Measurements from ENCODE around the gene AQP11.

Gene AQP11

DNA sequence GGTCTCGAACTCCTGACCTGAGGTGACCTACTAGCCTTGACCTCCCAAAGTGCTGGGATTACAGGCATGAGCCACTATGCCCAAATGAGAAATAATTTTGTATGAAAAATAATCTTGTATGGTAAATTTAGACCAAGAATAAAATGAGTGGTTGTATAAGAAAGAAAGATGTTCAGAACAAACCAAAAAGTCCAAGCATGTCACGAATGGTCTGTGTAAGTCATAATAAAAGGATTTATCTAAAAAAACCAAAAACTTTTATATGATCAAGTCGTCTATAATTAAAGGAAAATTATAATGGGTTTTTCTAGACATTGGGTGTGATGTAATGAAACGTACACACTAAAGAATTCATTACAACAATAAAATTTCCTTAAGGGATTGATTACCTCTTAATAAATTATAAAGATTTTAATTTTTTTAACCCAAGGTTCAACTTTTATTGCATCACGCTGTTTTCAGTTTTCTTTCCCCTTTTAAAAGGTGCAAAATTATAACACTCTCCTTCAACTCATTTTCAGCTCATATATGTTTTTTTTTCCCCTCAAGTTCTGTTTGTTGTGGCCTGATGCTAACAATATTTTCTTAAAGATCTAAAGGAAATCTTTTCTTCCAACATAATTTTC lies 8.9 kb upstream of the AQP11 start:
- DNase-seq (ENCODE audit: extremely low read depth, low read depth): no peak
- TF ChIP-seq, protein P1, sequence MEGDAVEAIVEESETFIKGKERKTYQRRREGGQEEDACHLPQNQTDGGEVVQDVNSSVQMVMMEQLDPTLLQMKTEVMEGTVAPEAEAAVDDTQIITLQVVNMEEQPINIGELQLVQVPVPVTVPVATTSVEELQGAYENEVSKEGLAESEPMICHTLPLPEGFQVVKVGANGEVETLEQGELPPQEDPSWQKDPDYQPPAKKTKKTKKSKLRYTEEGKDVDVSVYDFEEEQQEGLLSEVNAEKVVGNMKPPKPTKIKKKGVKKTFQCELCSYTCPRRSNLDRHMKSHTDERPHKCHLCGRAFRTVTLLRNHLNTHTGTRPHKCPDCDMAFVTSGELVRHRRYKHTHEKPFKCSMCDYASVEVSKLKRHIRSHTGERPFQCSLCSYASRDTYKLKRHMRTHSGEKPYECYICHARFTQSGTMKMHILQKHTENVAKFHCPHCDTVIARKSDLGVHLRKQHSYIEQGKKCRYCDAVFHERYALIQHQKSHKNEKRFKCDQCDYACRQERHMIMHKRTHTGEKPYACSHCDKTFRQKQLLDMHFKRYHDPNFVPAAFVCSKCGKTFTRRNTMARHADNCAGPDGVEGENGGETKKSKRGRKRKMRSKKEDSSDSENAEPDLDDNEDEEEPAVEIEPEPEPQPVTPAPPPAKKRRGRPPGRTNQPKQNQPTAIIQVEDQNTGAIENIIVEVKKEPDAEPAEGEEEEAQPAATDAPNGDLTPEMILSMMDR (IDR thresholded peaks at IDR 0.05; ENCODE audit: low read depth, low read length): no peak

DNA sequence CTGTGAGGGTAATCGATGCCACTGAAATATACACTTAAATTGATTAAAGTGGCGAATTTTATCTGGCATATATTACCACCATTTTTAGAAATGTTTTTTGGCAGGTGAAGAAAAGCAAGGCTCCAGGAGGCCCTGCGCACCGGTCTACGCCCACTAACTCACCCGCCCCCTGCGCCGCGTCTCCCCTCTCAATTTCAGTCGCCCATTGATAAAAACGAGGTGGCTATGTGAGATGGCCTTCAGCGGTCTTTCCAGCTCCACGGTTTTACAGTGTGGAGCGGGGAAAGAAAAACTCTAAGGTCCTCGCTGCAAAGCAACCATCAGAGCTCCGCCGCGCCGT lies 602 bp upstream of the AQP11 start:
- no peak for DNase-seq (ENCODE audit: extremely low read depth, low read depth)
- TF ChIP-seq, protein P1 (IDR thresholded peaks at IDR 0.05; ENCODE audit: low read depth, low read length): no peak

DNA sequence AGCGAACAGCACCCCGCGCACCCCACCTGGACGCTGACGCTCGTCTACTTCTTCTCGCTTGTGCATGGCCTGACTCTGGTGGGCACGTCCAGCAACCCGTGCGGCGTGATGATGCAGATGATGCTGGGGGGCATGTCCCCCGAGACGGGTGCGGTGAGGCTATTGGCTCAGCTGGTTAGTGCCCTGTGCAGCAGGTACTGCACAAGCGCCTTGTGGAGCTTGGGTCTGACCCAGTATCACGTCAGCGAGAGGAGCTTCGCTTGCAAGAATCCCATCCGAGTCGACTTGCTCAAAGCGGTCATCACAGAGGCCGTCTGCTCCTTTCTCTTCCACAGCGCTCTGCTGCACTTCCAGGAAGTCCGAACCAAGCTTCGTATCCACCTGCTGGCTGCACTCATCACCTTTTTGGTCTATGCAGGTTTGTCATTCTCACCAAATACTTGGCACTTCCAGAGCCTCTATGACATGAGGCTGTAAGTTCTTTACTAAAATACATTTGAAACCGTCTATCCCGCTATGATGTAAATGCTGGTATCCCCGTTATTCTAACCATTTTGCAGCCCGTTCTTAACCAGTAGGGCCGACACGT lies 535 bp downstream of the AQP11 start:
- DNase-seq (ENCODE audit: extremely low read depth, low read depth): no peak
- TF ChIP-seq, protein P1 (IDR thresholded peaks at IDR 0.05; ENCODE audit: low read depth, low read length): no peak

DNA sequence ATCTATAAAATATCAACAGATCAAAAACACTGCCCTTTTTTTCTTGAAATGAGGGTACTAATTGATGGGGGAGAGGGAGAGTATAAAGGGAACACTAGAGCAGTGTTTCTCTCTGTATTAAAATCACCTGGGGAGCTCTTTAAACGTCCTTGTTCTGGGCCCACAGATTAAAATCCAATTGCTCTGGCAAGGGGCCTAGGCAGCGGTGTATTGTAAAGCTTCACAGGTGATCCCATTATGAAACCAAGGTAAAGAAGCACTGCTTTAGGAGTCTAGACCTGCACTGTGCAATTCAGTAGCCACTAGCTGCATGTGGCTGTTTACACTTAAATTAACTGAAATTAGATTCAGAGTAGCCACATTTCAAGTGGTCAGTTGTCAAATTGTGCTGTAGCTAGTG lies 3.0 kb downstream of the AQP11 start:
- DNase-seq (ENCODE audit: extremely low read depth, low read depth): no peak
- TF ChIP-seq, protein P1 (IDR thresholded peaks at IDR 0.05; ENCODE audit: low read depth, low read length): no peak

DNA sequence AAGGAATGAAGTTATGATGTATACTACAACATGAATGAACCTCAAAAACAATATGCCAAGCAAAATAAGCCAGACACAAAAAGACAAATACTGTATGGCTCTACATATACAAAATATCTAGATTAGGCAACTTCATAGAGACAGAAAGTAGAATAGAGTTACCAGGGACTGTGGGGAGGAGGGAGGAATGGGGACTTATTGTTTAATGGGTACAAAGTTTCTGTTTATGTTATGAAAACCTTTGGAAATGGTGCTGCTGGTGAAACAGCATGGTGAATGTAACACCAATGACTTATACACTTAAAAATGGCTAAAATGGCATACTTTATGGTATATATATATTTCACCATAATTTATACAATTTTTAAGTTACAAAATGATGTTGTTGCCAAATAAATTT lies 4.1 kb downstream of the AQP11 start:
- no peak for DNase-seq (ENCODE audit: extremely low read depth, low read depth)
- TF ChIP-seq, protein P1 (IDR thresholded peaks at IDR 0.05; ENCODE audit: low read depth, low read length): no peak

DNA sequence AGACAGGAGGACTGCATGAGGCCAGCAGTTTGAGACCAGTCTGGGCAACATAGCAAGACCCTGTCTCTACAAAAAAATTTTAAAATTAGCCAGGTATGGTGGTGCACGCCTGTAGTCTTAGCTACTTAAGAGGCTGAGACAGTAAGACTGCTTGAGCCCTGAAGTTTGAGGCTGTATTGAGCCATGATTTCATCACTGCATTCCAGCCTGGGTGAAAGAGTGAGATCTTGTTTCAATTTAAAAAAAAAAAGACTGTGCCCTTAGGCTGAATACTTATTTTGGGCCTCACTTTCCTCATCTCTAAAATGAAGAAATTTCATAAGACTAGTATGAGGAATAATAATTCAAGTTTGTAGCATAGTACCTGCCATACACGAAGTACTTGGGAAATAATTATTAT lies 6.9 kb downstream of the AQP11 start:
- TF ChIP-seq, protein P1 (IDR thresholded peaks at IDR 0.05; ENCODE audit: low read depth, low read length): no peak
- peak; percentile 63 for DNase-seq (ENCODE audit: extremely low read depth, low read depth)

DNA sequence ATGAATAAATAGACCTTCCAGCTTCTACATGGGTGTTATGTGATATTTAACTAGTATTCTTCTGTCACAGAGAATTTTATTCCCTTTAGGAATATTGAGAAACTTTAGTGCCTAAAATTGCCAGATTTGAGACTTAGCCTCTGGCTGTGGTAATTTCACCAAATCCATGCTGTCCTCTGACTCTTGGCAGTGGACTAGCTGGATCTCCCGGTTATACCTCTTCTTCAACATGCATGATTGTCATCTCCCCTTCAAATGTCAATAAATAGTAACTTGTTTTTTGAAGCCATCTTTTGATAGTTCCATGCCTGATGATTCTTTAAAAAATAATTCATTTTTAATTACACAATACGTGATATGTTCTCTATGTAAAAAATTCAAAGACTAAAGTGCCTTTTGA lies 8.4 kb downstream of the AQP11 start:
- no peak for DNase-seq (ENCODE audit: extremely low read depth, low read depth)
- TF ChIP-seq, protein P1 (IDR thresholded peaks at IDR 0.05; ENCODE audit: low read depth, low read length): no peak

Data from AG09319 (cell line).